ENCODE results near the gene ATP8A1.

Gene ATP8A1

DNA sequence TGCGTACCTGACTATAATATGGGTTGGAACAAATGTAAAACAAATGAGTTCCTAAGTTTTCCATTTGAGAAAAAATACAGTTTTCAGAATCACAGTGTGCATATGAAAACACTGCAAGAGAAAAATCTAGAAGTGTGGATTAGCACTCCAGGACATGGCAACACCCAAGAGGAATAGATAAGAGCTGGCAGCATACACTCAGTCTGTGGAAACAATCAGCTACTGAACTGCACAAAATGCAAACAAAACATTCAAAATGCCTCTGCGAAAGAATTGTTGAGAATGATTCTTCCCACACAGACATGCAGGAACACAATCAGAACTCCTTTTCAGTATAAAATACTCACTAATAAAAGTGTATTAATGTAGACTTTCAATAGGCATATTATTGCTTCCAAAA, 39.9 kb downstream of the ATP8A1 start:
- Histone ChIP-seq H3K4me3 (ENCODE audit: low read depth in 1 of 2, low read length in 2 of 2) (no peak overlapping the region), H3K27ac (ENCODE audit: low read depth, low read length) (no peak overlapping the region), H3K9ac (ENCODE audit: low read length) (no peak overlapping the region), H3K4me1 (ENCODE audit: insufficient read depth, low read length) (no peaks in the 10 kb centered on the region), H3K9me3 (ENCODE audit: low read length) (no peaks in the 10 kb centered on the region), H3K27me3 (ENCODE audit: control insufficient read depth in 1 of 2, insufficient read depth in 2 of 2, low read length in 2 of 2) (no peaks in the 10 kb centered on the region), H3K36me3 (ENCODE audit: insufficient read depth, low read length) (no peaks in the 10 kb centered on the region)

DNA sequence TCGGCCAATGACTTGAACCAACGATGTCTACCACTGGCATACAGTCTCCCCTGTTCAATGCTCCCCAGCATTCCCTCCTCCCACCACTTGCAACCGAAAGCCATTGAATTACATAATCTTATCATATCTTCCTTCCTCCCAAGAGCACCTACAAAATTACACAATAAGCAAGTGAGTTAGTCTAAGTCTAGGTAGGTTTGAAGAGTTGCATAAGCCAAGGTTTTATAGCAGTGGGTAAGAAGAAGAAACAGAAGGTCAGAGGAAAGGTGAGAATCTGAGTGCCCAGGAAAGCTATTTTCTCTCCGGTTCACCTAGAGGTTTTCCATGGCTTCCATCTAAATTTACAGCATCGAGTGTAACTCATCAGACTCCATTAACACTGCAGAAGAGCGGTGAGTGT, 40.3 kb downstream of the ATP8A1 start:
- Histone ChIP-seq H3K27me3 (ENCODE audit: control insufficient read depth in 1 of 2, insufficient read depth in 2 of 2, low read length in 2 of 2) (no peaks in the 10 kb centered on the region), H3K9ac (ENCODE audit: low read length) (no peak overlapping the region), H3K4me1 (ENCODE audit: insufficient read depth, low read length) (no peaks in the 10 kb centered on the region), H3K9me3 (ENCODE audit: low read length) (no peaks in the 10 kb centered on the region), H3K4me3 (ENCODE audit: low read depth in 1 of 2, low read length in 2 of 2) (no peak overlapping the region), H3K27ac (ENCODE audit: low read depth, low read length) (no peak overlapping the region), H3K36me3 (ENCODE audit: insufficient read depth, low read length) (no peaks in the 10 kb centered on the region)

- Histone ChIP-seq H3K9me3 (ENCODE audit: low read length) (no peaks in the 10 kb centered on the region), H3K27me3 (ENCODE audit: control insufficient read depth in 1 of 2, insufficient read depth in 2 of 2, low read length in 2 of 2) (no peaks in the 10 kb centered on the region), H3K4me1 (ENCODE audit: insufficient read depth, low read length) (no peaks in the 10 kb centered on the region), H3K9ac (ENCODE audit: low read length) (no peak overlapping the region), H3K4me3 (ENCODE audit: low read depth in 1 of 2, low read length in 2 of 2) (no peak overlapping the region), H3K36me3 (ENCODE audit: insufficient read depth, low read length) (no peaks in the 10 kb centered on the region), H3K27ac (ENCODE audit: low read depth, low read length) (no peak overlapping the region)
Measured at GRCh38 chr4:42615131-42615763, 41.7 kb downstream of the ATP8A1 start.

- H3K9me3 ChIP-seq (ENCODE audit: low read length) = no peaks in the 10 kb centered on the region
- H3K27ac ChIP-seq (ENCODE audit: low read depth, low read length) = no peak overlapping the region
- no peaks in the 10 kb centered on the region for H3K36me3 ChIP-seq (ENCODE audit: insufficient read depth, low read length)
- no peaks in the 10 kb centered on the region for H3K4me1 ChIP-seq (ENCODE audit: insufficient read depth, low read length)
- no peaks in the 10 kb centered on the region for H3K27me3 ChIP-seq (ENCODE audit: control insufficient read depth in 1 of 2, insufficient read depth in 2 of 2, low read length in 2 of 2)
- H3K4me3 ChIP-seq (ENCODE audit: low read depth in 1 of 2, low read length in 2 of 2) = no peak overlapping the region
- H3K9ac ChIP-seq (ENCODE audit: low read length) = no peak overlapping the region
Measured at GRCh38 chr4:42612898-42613297, 44.0 kb downstream of the ATP8A1 start.

GRCh38 chr4:42610941-42611340, 46.0 kb downstream of the ATP8A1 start:
- Histone ChIP-seq H3K36me3 (ENCODE audit: insufficient read depth, low read length) (no peaks in the 10 kb centered on the region), H3K4me1 (ENCODE audit: insufficient read depth, low read length) (no peaks in the 10 kb centered on the region), H3K27me3 (ENCODE audit: control insufficient read depth in 1 of 2, insufficient read depth in 2 of 2, low read length in 2 of 2) (no peaks in the 10 kb centered on the region), H3K9me3 (ENCODE audit: low read length) (no peaks in the 10 kb centered on the region), H3K9ac (ENCODE audit: low read length) (no peak overlapping the region), H3K27ac (ENCODE audit: low read depth, low read length) (no peak overlapping the region), H3K4me3 (ENCODE audit: low read depth in 1 of 2, low read length in 2 of 2) (no peak overlapping the region)

GRCh38 chr4:42609051-42609450, 47.9 kb downstream of the ATP8A1 start:
- H3K4me1 ChIP-seq (ENCODE audit: insufficient read depth, low read length) = no peaks in the 10 kb centered on the region
- no peaks in the 10 kb centered on the region for H3K27me3 ChIP-seq (ENCODE audit: control insufficient read depth in 1 of 2, insufficient read depth in 2 of 2, low read length in 2 of 2)
- no peak overlapping the region for H3K4me3 ChIP-seq (ENCODE audit: low read depth in 1 of 2, low read length in 2 of 2)
- no peaks in the 10 kb centered on the region for H3K36me3 ChIP-seq (ENCODE audit: insufficient read depth, low read length)
- no peak overlapping the region for H3K9ac ChIP-seq (ENCODE audit: low read length)
- no peak overlapping the region for H3K27ac ChIP-seq (ENCODE audit: low read depth, low read length)
- H3K9me3 ChIP-seq (ENCODE audit: low read length) = no peaks in the 10 kb centered on the region

DNA sequence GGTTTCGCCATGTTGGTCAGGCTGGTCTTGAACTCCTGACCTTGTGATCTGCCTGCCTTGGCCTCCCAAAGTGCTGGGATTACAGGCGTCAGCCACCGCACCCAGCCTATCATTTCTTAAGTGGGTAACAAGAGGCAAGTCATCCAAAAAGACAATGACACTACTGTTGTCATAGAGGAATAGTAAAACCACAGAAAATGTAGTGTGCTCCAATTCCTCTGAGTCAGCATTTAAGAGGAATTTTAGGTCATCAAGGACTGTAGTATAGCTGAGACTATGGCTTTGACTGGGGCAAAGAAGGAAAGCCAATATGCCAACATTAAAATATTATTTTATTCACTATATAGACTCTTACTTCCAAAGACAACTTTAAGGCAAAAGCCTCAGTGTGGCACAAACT, 48.4 kb downstream of the ATP8A1 start:
- Histone ChIP-seq H3K9me3 (ENCODE audit: low read length) (no peaks in the 10 kb centered on the region), H3K9ac (ENCODE audit: low read length) (no peak overlapping the region), H3K36me3 (ENCODE audit: insufficient read depth, low read length) (no peaks in the 10 kb centered on the region), H3K4me3 (ENCODE audit: low read depth in 1 of 2, low read length in 2 of 2) (no peak overlapping the region), H3K4me1 (ENCODE audit: insufficient read depth, low read length) (no peaks in the 10 kb centered on the region), H3K27me3 (ENCODE audit: control insufficient read depth in 1 of 2, insufficient read depth in 2 of 2, low read length in 2 of 2) (no peaks in the 10 kb centered on the region), H3K27ac (ENCODE audit: low read depth, low read length) (no peak overlapping the region)

GRCh38 chr4:42607011-42607726, 49.7 kb downstream of the ATP8A1 start:
- Histone ChIP-seq H3K27ac (ENCODE audit: low read depth, low read length) (no peak overlapping the region), H3K9me3 (ENCODE audit: low read length) (no peaks in the 10 kb centered on the region), H3K4me1 (ENCODE audit: insufficient read depth, low read length) (no peaks in the 10 kb centered on the region), H3K9ac (ENCODE audit: low read length) (no peak overlapping the region), H3K36me3 (ENCODE audit: insufficient read depth, low read length) (no peaks in the 10 kb centered on the region), H3K4me3 (ENCODE audit: low read depth in 1 of 2, low read length in 2 of 2) (no peak overlapping the region), H3K27me3 (ENCODE audit: control insufficient read depth in 1 of 2, insufficient read depth in 2 of 2, low read length in 2 of 2) (no peaks in the 10 kb centered on the region)

GRCh38 chr4:42605264-42605663, 51.6 kb downstream of the ATP8A1 start:
- no peak overlapping the region for H3K4me3 ChIP-seq (ENCODE audit: low read depth in 1 of 2, low read length in 2 of 2)
- H3K27ac ChIP-seq (ENCODE audit: low read depth, low read length) = no peak overlapping the region
- no peaks in the 10 kb centered on the region for H3K36me3 ChIP-seq (ENCODE audit: insufficient read depth, low read length)
- no peaks in the 10 kb centered on the region for H3K4me1 ChIP-seq (ENCODE audit: insufficient read depth, low read length)
- no peaks in the 10 kb centered on the region for H3K9me3 ChIP-seq (ENCODE audit: low read length)
- H3K9ac ChIP-seq (ENCODE audit: low read length) = no peak overlapping the region
- no peaks in the 10 kb centered on the region for H3K27me3 ChIP-seq (ENCODE audit: control insufficient read depth in 1 of 2, insufficient read depth in 2 of 2, low read length in 2 of 2)

- Histone ChIP-seq H3K27ac (ENCODE audit: low read depth, low read length) (no peak overlapping the region), H3K9me3 (ENCODE audit: low read length) (no peaks in the 10 kb centered on the region), H3K4me3 (ENCODE audit: low read depth in 1 of 2, low read length in 2 of 2) (no peak overlapping the region), H3K4me1 (ENCODE audit: insufficient read depth, low read length) (no peaks in the 10 kb centered on the region), H3K36me3 (ENCODE audit: insufficient read depth, low read length) (no peaks in the 10 kb centered on the region), H3K9ac (ENCODE audit: low read length) (no peak overlapping the region), H3K27me3 (ENCODE audit: control insufficient read depth in 1 of 2, insufficient read depth in 2 of 2, low read length in 2 of 2) (no peaks in the 10 kb centered on the region)
Measured at GRCh38 chr4:42603862-42604261, 53.0 kb downstream of the ATP8A1 start.

- Histone ChIP-seq H3K27ac (ENCODE audit: low read depth, low read length) (no peak overlapping the region), H3K9me3 (ENCODE audit: low read length) (no peaks in the 10 kb centered on the region), H3K27me3 (ENCODE audit: control insufficient read depth in 1 of 2, insufficient read depth in 2 of 2, low read length in 2 of 2) (no peaks in the 10 kb centered on the region), H3K36me3 (ENCODE audit: insufficient read depth, low read length) (no peaks in the 10 kb centered on the region), H3K9ac (ENCODE audit: low read length) (no peak overlapping the region), H3K4me1 (ENCODE audit: insufficient read depth, low read length) (no peaks in the 10 kb centered on the region), H3K4me3 (ENCODE audit: low read depth in 1 of 2, low read length in 2 of 2) (no peak overlapping the region)
Measured at GRCh38 chr4:42600578-42600977, 56.3 kb downstream of the ATP8A1 start.

- Histone ChIP-seq H3K27ac (ENCODE audit: low read depth, low read length) (no peak overlapping the region), H3K36me3 (ENCODE audit: insufficient read depth, low read length) (no peaks in the 10 kb centered on the region), H3K9me3 (ENCODE audit: low read length) (no peaks in the 10 kb centered on the region), H3K4me3 (ENCODE audit: low read depth in 1 of 2, low read length in 2 of 2) (no peak overlapping the region), H3K4me1 (ENCODE audit: insufficient read depth, low read length) (no peaks in the 10 kb centered on the region), H3K27me3 (ENCODE audit: control insufficient read depth in 1 of 2, insufficient read depth in 2 of 2, low read length in 2 of 2) (no peaks in the 10 kb centered on the region), H3K9ac (ENCODE audit: low read length) (no peak overlapping the region)
Measured at GRCh38 chr4:42596918-42597317, 60.0 kb downstream of the ATP8A1 start.

Measured in muscle layer of colon (tissue), 2 donors.